Adrenal gland (tissue), 5 donors: ENCODE data around the gene MYH2.

Experiments used
- CTCF ChIP-seq, 6 experiments: fragments of 450-650 bp in 4 of 6; fragments of 200-600 bp in 2 of 6; sonication (generic) in 1 of 6; IDR thresholded peaks; 1 replicate in 5 of 6; 2 replicates in 1 of 6; pipeline versions ENCODE4 v1.5.1 to v1.8.0; 2016 to 2021; ENCODE audit warnings: antibody characterized with exemption in 6 of 6, mild to moderate bottlenecking in 2 of 6, moderate library complexity in 1 of 6
- POLR2A ChIP-seq, 2 donors: fragments of 450-650 bp; IDR thresholded peaks; one replicate each; pipeline ENCODE4 v1.6.1; 2017; ENCODE audit warnings: antibody characterized with exemption in 2 of 2, mild to moderate bottlenecking in 2 of 2, moderate library complexity in 1 of 2
- donor health status: DM: no; HTN: no; CAD: no.

DNA sequence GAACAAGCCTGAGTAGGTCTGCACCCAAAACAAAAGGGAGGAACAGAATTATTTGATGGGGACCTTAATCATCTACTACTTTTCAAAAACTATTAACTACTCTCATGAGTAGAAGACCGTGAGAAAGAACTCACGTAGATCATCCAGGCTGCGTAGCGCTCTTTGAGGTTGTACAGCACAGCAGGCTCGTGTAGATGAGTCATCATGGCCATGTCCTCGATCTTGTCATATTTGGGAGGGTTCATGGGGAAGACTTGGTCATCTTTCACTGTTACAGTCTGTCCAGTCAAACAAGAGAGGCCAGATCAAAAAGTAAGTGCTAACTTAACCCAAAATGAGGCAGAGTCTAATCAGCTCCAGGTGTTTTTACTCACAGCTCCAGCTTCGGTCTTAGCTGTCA is 33.4 kb downstream of the MYH2 start:
- TF ChIP-seq CTCF (IDR thresholded peaks at IDR 0.05), result no peak
- no peak for TF ChIP-seq POLR2A (IDR thresholded peaks at IDR 0.05)
